ENCODE measurements around the gene HIVEP3.

DNA sequence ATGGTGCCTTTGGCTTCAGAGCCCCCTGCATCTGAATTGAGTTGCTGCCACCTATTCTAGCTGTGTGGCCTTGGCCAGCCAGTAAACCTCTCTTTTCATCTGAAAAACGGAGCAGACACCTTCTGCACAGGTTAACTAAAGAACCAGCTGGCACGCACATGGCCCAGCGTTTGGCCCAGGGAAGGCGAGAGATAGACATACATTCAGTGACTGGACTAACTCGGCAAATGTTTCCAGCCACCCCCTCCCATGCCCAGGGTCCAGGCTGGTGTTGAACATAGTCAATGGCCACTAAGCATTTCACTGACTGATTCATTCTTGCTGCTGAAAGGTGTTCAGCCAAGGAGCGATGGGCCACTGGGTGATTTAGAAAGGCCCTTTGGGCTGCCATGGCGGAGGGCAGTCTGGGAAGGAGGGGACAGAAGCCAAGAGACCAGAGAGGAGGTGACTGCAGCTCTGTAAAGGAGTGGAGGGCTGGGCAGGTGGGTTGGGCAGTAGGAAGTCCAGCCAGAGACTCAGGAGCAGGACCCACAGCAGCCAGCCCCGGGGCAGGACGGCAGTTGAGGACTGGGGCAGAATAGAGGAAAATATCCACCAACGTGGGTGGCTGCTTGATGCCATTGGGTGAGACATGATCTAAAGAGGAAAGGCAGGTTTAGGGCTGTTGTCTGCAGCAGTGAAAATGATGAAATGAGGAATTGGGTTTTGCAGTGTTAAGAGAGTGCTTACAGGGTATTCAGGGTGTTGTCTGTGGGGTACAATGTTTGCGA is 184.3 kb downstream of the HIVEP3 start:
- TF ChIP-seq, protein P1, sequence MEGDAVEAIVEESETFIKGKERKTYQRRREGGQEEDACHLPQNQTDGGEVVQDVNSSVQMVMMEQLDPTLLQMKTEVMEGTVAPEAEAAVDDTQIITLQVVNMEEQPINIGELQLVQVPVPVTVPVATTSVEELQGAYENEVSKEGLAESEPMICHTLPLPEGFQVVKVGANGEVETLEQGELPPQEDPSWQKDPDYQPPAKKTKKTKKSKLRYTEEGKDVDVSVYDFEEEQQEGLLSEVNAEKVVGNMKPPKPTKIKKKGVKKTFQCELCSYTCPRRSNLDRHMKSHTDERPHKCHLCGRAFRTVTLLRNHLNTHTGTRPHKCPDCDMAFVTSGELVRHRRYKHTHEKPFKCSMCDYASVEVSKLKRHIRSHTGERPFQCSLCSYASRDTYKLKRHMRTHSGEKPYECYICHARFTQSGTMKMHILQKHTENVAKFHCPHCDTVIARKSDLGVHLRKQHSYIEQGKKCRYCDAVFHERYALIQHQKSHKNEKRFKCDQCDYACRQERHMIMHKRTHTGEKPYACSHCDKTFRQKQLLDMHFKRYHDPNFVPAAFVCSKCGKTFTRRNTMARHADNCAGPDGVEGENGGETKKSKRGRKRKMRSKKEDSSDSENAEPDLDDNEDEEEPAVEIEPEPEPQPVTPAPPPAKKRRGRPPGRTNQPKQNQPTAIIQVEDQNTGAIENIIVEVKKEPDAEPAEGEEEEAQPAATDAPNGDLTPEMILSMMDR (IDR thresholded peaks at IDR 0.05; ENCODE audit: insufficient read depth, low read depth, low read length) = no peak
- no peak for TF ChIP-seq EZH2 (IDR thresholded peaks at IDR 0.05; ENCODE audit: insufficient read depth, low read length)

All from astrocyte (in vitro differentiated cells and primary cell).